ENCODE measurements around the gene ZBTB8B. TPM values are rescaled to one million over a fixed set of nuclear protein-coding genes. Genes with fewer than 3 reads are reported as not detected.
"Not testable (repeated sequence)": the region's sequence is repeated elsewhere in the genome, so short reads cannot be mapped to it uniquely, and the experiment has no call there.

The ZBTB8B gene
- total RNA-seq, 1 donor from 2014 or later: 0.30 TPM

DNA sequence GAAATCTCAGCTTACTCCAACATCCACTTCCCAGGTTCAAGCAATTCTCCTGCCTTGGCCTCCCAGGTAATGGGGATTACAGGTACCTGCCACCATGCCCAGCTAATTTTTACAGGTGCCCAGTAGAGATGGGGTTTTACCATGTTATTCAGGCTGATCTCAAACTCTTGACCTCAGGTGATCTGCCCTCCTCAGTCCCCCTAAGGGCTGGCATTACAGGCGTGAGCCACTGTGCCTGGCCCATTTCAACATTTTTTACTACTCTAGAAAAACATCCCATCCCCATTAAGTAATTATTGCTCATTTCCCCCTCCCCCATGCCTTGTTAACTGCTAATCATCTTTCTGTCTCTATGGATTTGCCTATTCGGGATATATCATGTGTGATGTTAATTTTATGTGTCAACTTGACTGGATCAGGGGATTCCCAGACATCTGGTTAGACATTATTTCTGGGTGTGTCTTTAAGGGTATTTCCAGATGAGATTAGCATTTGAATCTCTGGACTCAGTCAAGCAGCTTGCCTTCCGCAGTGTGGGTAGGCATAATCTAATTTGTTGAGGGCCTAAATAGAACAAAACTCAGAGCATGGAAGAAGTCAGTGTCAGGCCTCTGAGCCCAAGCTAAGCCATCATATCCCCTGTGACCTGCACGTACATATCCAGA, 33.0 kb upstream of the ZBTB8B start:
- no peak for TF ChIP-seq CTCF (IDR thresholded peaks at IDR 0.05)
- Mint-ChIP-seq H3K27me3 (ENCODE audit: low read depth) (peaks cover 24% of the 10 kb centered on the region), H3K4me3 (ENCODE audit: unreplicated experiment) (no peak overlapping the region), H3K9me3 (ENCODE audit: low read depth) (no peaks in the 10 kb centered on the region), H3K4me1 (ENCODE audit: low read depth) (no peaks in the 10 kb centered on the region), H3K36me3 (ENCODE audit: low read depth) (no peaks in the 10 kb centered on the region), H3K27ac (ENCODE audit: unreplicated experiment) (no peak overlapping the region)
- no peak for DNase-seq (ENCODE audit: low spot score)

DNA sequence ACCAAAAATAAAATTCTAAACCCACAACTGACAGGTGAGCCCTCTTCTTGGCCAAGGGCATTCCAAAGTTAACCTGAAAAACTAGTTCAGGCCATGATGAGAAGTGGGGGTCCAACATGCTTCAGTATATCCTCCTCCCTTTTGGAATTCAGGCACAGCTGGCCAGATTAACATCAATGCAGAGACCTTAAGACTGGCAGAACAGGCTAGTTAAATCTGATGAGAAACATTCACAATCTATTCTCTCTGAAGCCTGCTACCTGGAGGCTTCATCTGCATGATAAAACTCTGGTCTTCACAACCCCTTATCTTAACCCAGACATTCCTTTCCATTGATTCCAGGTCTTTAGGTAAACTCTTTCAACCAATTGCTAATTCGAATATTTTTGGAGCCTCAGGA, 26.7 kb upstream of the ZBTB8B start:
- no peak for DNase-seq (ENCODE audit: low spot score)
- no peak overlapping the region for H3K4me3 Mint-ChIP-seq (ENCODE audit: unreplicated experiment)
- no peak overlapping the region for H3K27ac Mint-ChIP-seq (ENCODE audit: unreplicated experiment)
- H3K9me3 Mint-ChIP-seq (ENCODE audit: low read depth): peaks cover 5% of the 10 kb centered on the region
- TF ChIP-seq CTCF (IDR thresholded peaks at IDR 0.05): no peak
- H3K27me3 Mint-ChIP-seq (ENCODE audit: low read depth): peaks cover 25% of the 10 kb centered on the region
- H3K4me1 Mint-ChIP-seq (ENCODE audit: low read depth): no peaks in the 10 kb centered on the region
- peaks cover 1% of the 10 kb centered on the region for H3K36me3 Mint-ChIP-seq (ENCODE audit: low read depth)

GRCh38 chr1:32438777-32439176, 26.1 kb upstream of the ZBTB8B start:
- DNase-seq (ENCODE audit: low spot score); H3K27ac Mint-ChIP-seq (ENCODE audit: unreplicated experiment); H3K36me3 Mint-ChIP-seq (ENCODE audit: low read depth); H3K4me1 Mint-ChIP-seq (ENCODE audit: low read depth); H3K9me3 Mint-ChIP-seq (ENCODE audit: low read depth); H3K4me3 Mint-ChIP-seq (ENCODE audit: unreplicated experiment): not testable (repeated sequence)
- peaks cover 20% of the 10 kb centered on the region for H3K27me3 Mint-ChIP-seq (ENCODE audit: low read depth)

DNA sequence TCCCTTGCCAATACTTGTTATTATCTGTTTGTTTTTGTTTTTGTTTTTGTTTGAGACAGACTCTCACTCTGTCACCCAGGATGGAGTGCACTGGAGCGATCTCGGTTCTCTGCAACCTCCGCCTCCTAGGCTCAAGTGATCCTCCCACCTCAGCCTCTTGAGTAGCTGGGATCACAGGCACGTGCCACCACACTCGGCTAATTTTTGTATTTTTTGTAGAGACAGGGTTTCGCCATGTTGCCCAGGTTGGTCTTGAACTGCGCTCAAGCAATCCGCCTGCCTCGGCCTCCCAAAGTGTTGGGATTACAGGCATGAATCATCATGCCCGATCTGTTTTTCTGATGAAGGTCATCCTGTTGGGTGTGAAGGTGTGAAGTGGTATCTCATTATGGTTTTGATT, 23.4 kb upstream of the ZBTB8B start:
- peaks cover 20% of the 10 kb centered on the region for H3K27me3 Mint-ChIP-seq (ENCODE audit: low read depth)
- H3K36me3 Mint-ChIP-seq (ENCODE audit: low read depth); DNase-seq (ENCODE audit: low spot score); H3K9me3 Mint-ChIP-seq (ENCODE audit: low read depth); H3K4me3 Mint-ChIP-seq (ENCODE audit: unreplicated experiment); H3K4me1 Mint-ChIP-seq (ENCODE audit: low read depth); H3K27ac Mint-ChIP-seq (ENCODE audit: unreplicated experiment): not testable (repeated sequence)

DNA sequence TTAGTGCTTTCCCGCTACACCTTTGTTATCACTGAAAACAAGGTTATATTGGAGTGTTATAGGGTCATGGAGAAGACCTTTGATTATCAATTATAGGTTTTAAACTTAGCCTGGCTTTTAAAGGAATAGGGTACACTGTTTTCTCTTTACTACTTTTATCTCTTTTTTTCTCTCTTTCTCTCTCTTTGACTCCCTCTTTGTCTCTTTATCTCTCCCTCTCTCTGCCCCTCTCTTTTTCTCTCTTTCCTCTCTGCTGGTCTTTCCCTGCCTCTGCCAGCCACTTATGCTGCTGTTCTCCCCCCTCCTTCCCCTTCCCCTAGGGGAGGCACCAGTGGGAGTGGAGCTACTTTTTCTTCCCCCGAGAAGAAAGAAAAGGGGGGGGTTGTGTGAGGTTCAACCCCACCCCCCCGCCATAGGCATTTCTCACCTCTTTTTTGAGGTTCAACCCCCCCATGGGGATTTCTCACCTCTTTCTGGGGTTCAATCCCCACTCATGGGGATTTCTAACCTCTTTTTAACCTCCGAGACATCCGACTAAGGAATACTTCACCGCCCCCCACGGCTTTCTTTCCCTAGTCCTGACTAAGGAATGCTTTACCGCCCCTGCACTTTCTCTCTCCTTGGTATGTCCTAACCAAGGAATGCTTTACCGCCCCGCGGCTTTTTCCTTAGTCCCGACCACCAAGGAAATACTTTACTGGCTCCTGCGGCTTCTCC, 17.2 kb upstream of the ZBTB8B start:
- Mint-ChIP-seq H3K27ac (ENCODE audit: unreplicated experiment) (peak overlapping the region; percentile 94), H3K4me1 (ENCODE audit: low read depth) (peaks cover 20% of the 10 kb centered on the region), H3K27me3 (ENCODE audit: low read depth) (peaks cover 4% of the 10 kb centered on the region), H3K36me3 (ENCODE audit: low read depth) (peaks cover 3% of the 10 kb centered on the region), H3K9me3 (ENCODE audit: low read depth) (peaks cover 2% of the 10 kb centered on the region), H3K4me3 (ENCODE audit: unreplicated experiment) (peak overlapping the region; percentile 73)
- TF ChIP-seq CTCF (IDR thresholded peaks at IDR 0.05): no peak
- DNase-seq (ENCODE audit: low spot score): no peak

- Mint-ChIP-seq H3K4me3 (ENCODE audit: unreplicated experiment) (peak overlapping the region; percentile 73), H3K4me1 (ENCODE audit: low read depth) (peaks cover 20% of the 10 kb centered on the region), H3K27ac (ENCODE audit: unreplicated experiment) (peak overlapping the region; percentile 94)
- H3K36me3 Mint-ChIP-seq (ENCODE audit: low read depth); DNase-seq (ENCODE audit: low spot score); H3K9me3 Mint-ChIP-seq (ENCODE audit: low read depth); H3K27me3 Mint-ChIP-seq (ENCODE audit: low read depth): not testable (repeated sequence)
- TF ChIP-seq CTCF (IDR thresholded peaks at IDR 0.05): peak; percentile 96
Observed at GRCh38 chr1:32448186-32448772, 16.6 kb upstream of the ZBTB8B start.
